Hepatocyte (in vitro differentiated cells): ENCODE results near the gene MEGF11. TPM values are rescaled to one million over a fixed set of nuclear protein-coding genes. Genes with fewer than 3 reads are reported as not detected.

Experiments used
- DNase-seq: peaks from one replicate; pipeline ENCODE4 v3.0.0-alpha.2; 2016; ENCODE audit warnings: low spot score
- H2AFZ ChIP-seq: fragments of 200-600 bp; sonication (generic); 2 replicates; pipeline ENCODE4 v1.6.0; 2016; ENCODE audit warnings: antibody characterized with exemption, mild to moderate bottlenecking
- H3K27ac ChIP-seq: fragments of 200-600 bp; sonication (generic); 2 replicates; pipeline ENCODE4 v1.5.1; 2016; ENCODE audit warnings: mild to moderate bottlenecking
- H3K27me3 ChIP-seq: fragments of 200-600 bp; sonication (generic); 2 replicates; pipeline ENCODE4 v1.6.1; 2016
- H3K36me3 ChIP-seq: fragments of 200-600 bp; sonication (generic); replicated peaks from 2 replicates; pipeline ENCODE4 v1.5.1; 2016; ENCODE audit warnings: low read depth; ENCODE audit not compliant: insufficient read depth
- H3K4me1 ChIP-seq: fragments of 200-600 bp; sonication (generic); 2 replicates; pipeline ENCODE4 v1.5.1; 2016; ENCODE audit warnings: mild to moderate bottlenecking, moderate library complexity; ENCODE audit not compliant: insufficient read depth
- H3K4me2 ChIP-seq: fragments of 200-600 bp; sonication (generic); 2 replicates; pipeline ENCODE4 v1.6.0; 2016
- H3K4me3 ChIP-seq: fragments of 200-600 bp; sonication (generic); 2 replicates; pipeline ENCODE4 v1.5.1; 2016; ENCODE audit warnings: mild to moderate bottlenecking
- H3K79me2 ChIP-seq: fragments of 200-600 bp; sonication (generic); 2 replicates; pipeline ENCODE4 v1.6.0; 2017; ENCODE audit warnings: mild to moderate bottlenecking
- H3K9me2 ChIP-seq: fragments of 200-600 bp; sonication (generic); replicated peaks from 2 replicates; pipeline ENCODE4 v1.6.0; 2017; ENCODE audit warnings: mild to moderate bottlenecking; ENCODE audit not compliant: insufficient read depth
- H3K9me3 ChIP-seq: fragments of 200-600 bp; sonication (generic); 2 replicates; pipeline ENCODE4 v1.5.1; 2016; ENCODE audit warnings: low read depth, mild to moderate bottlenecking
- H4K20me1 ChIP-seq: fragments of 200-600 bp; sonication (generic); 2 replicates; pipeline ENCODE4 v1.6.0; 2016; ENCODE audit warnings: mild to moderate bottlenecking; ENCODE audit not compliant: insufficient read depth, poor library complexity, severe bottlenecking
- EZH2 ChIP-seq: fragments of 200-600 bp; sonication (generic); IDR thresholded peaks from 2 replicates; pipeline ENCODE4 v1.6.1; 2016; ENCODE audit warnings: antibody characterized with exemption, mild to moderate bottlenecking, borderline replicate concordance
- EZH2phosphoT487 ChIP-seq: fragments of 200-600 bp; sonication (generic); IDR thresholded peaks from one replicate; pipeline ENCODE4 v1.6.1; 2018; ENCODE audit warnings: antibody characterized with exemption, mild to moderate bottlenecking, low read depth, moderate library complexity; ENCODE audit not compliant: unreplicated experiment, severe bottlenecking
- WGBS: methylation state at CpG from one replicate; pipeline ENCODE4 v1.1.6; 2016; ENCODE audit warnings: low lambda C conversion rate; ENCODE audit errors: missing lambda C conversion rate; 5-methylcytosine and 5-hydroxymethylcytosine counted together
- polyA plus RNA-seq: library from polyadenylated mRNA; unstranded; fragments of >200 nt; fragmentation: Nextera tagmentation; extraction: Ambion mirVana; gene quantifications from 2 replicates; pipeline ENCODE4 v1.2.1, GENCODE V29; 2016
- total RNA-seq: library from RNA; depleted of rRNA; stranded (reverse); fragments of >200 nt; gene quantifications from 2 replicates; pipeline ENCODE4 v1.2.3, GENCODE V29; 2014
- TF ChIP-seq, protein P1 (sequence below): fragments of 200-600 bp; sonication (generic); IDR thresholded peaks from 2 replicates; pipeline ENCODE4 v1.5.1; 2016; ENCODE audit warnings: antibody characterized with exemption, mild to moderate bottlenecking; ENCODE audit not compliant: poor library complexity

Gene MEGF11
- total and polyA plus RNA-seq, 2 experiments from 2014 or later: 0.07 to 0.25 TPM

DNA sequence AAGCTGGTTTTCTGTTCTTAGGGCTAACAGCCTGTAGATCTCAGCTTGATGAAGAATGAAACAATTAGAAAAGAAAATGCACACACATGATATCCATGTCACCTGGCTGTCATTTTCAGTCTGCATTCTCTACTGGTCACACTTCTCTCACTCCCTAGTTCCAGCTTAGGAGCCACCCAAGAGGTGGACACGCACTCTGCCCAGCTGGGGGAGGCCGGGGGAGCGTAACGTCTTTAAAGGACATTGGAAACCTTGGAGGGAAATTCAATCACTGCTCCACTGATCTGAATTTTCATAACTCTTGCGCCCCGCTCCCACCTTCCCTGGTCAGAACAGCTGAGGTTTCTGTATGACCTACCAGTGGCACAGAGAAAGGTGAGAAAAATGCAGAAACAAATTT is 304.5 kb downstream of the MEGF11 start:
- H3K9me3 ChIP-seq: no peaks in the 10 kb centered on the region
- no peak overlapping the region for H3K4me2 ChIP-seq
- no peak for TF ChIP-seq EZH2
- no peak for TF ChIP-seq EZH2phosphoT487
- TF ChIP-seq, protein P1, sequence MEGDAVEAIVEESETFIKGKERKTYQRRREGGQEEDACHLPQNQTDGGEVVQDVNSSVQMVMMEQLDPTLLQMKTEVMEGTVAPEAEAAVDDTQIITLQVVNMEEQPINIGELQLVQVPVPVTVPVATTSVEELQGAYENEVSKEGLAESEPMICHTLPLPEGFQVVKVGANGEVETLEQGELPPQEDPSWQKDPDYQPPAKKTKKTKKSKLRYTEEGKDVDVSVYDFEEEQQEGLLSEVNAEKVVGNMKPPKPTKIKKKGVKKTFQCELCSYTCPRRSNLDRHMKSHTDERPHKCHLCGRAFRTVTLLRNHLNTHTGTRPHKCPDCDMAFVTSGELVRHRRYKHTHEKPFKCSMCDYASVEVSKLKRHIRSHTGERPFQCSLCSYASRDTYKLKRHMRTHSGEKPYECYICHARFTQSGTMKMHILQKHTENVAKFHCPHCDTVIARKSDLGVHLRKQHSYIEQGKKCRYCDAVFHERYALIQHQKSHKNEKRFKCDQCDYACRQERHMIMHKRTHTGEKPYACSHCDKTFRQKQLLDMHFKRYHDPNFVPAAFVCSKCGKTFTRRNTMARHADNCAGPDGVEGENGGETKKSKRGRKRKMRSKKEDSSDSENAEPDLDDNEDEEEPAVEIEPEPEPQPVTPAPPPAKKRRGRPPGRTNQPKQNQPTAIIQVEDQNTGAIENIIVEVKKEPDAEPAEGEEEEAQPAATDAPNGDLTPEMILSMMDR: no peak
- no peaks in the 10 kb centered on the region for H3K36me3 ChIP-seq
- no peak overlapping the region for H2AFZ ChIP-seq
- no peak overlapping the region for H3K27ac ChIP-seq
- H3K27me3 ChIP-seq: no peaks in the 10 kb centered on the region
- WGBS: 93% methylated on average over 6 of the region's 6 CpGs
- no peaks in the 10 kb centered on the region for H4K20me1 ChIP-seq
- no peaks in the 10 kb centered on the region for H3K9me2 ChIP-seq
- no peak overlapping the region for H3K4me3 ChIP-seq
- DNase-seq: no peak
- H3K4me1 ChIP-seq: peaks cover 4% of the 10 kb centered on the region
- H3K79me2 ChIP-seq: no peaks in the 10 kb centered on the region

DNA sequence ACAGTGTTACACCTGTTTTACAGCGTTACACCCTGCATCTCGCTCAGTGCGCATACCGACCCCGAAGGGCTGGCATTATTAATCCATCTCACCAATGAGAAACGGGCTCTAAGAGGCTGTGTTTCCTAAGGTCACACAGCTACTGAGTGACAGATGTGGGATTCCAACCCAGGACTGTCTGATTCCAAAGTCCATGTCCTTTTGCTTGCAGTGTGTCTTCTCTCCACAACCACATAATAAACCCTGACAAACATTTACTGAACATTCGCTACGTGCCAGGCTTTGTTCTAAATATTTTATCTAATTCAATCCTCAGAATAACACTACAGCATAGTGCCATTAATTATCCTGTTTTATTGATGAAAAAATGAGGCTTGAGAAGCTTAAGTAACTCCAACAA is 305.2 kb downstream of the MEGF11 start:
- H4K20me1 ChIP-seq: no peaks in the 10 kb centered on the region
- no peak overlapping the region for H3K4me3 ChIP-seq
- no peaks in the 10 kb centered on the region for H3K9me2 ChIP-seq
- no peak overlapping the region for H3K27ac ChIP-seq
- peaks cover 4% of the 10 kb centered on the region for H3K4me1 ChIP-seq
- H3K4me2 ChIP-seq: no peak overlapping the region
- H3K79me2 ChIP-seq: no peaks in the 10 kb centered on the region
- no peaks in the 10 kb centered on the region for H3K9me3 ChIP-seq
- 78% methylated on average over 8 of the region's 8 CpGs for WGBS
- no peaks in the 10 kb centered on the region for H3K27me3 ChIP-seq
- no peak overlapping the region for H2AFZ ChIP-seq
- no peak for DNase-seq
- TF ChIP-seq, protein P1: no peak
- TF ChIP-seq EZH2 (no peak), EZH2phosphoT487 (no peak)
- no peaks in the 10 kb centered on the region for H3K36me3 ChIP-seq

DNA sequence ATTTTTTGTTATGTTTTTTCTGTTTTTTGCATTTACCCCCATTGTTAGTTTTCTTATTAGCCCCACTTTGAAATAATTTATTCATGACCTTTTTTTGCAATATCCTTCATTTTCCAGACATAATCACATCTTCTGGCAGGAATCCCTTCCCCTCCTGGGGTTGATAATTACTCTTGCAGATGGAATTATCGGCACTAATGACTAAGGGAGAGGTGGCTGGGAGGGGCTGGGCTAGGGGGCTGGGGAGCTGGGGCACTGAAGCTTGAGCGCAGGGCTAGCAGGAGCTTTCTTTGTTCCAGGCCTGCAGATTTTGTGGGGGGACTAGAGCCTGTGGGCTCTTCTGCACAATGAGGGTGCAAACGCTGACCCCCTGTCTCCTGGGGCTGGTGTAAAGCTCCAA is 306.5 kb downstream of the MEGF11 start:
- no peaks in the 10 kb centered on the region for H3K9me3 ChIP-seq
- H3K4me1 ChIP-seq: peaks cover 4% of the 10 kb centered on the region
- H3K27ac ChIP-seq: no peak overlapping the region
- no peaks in the 10 kb centered on the region for H3K9me2 ChIP-seq
- no peak overlapping the region for H3K4me3 ChIP-seq
- H3K27me3 ChIP-seq: no peaks in the 10 kb centered on the region
- no peak overlapping the region for H2AFZ ChIP-seq
- 90% methylated on average over 3 of the region's 3 CpGs for WGBS
- DNase-seq: no peak
- H3K36me3 ChIP-seq: no peaks in the 10 kb centered on the region
- H3K79me2 ChIP-seq: no peaks in the 10 kb centered on the region
- H4K20me1 ChIP-seq: no peaks in the 10 kb centered on the region
- H3K4me2 ChIP-seq: no peak overlapping the region
- TF ChIP-seq, protein P1: no peak
- TF ChIP-seq EZH2phosphoT487: no peak
- no peak for TF ChIP-seq EZH2

DNA sequence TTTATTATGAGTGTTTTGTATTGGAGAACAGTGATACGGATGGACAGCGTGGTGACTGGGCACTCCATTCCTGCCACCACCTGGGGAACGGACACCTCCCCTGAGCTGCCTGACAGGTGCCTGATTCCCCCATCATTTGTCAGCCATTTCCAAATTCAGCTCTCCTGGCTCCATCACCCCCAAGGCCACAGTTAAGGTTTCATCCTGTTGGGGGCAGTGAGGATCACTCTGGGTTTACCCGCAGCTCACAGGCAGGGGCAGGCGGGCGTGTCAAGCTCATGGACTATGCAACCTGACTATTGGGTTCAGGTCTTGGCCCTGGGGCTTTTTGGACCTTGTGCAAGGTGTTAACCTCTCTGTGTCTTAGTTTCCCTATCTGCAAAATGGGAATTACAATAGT is 307.9 kb downstream of the MEGF11 start:
- Histone ChIP-seq H3K79me2 (no peaks in the 10 kb centered on the region), H3K4me2 (no peak overlapping the region), H4K20me1 (no peaks in the 10 kb centered on the region), H3K27me3 (no peaks in the 10 kb centered on the region), H3K27ac (no peak overlapping the region), H2AFZ (no peak overlapping the region), H3K9me3 (no peaks in the 10 kb centered on the region), H3K4me1 (peaks cover 4% of the 10 kb centered on the region), H3K36me3 (no peaks in the 10 kb centered on the region), H3K9me2 (no peaks in the 10 kb centered on the region), H3K4me3 (no peak overlapping the region)
- TF ChIP-seq EZH2 (no peak), EZH2phosphoT487 (no peak)
- TF ChIP-seq, protein P1: no peak
- no peak for DNase-seq
- WGBS: 86% methylated on average over 6 of the region's 6 CpGs
